H1 (cell line): Measurements from ENCODE around the gene IQCH.

Experiments used
- CEBPB ChIP-seq: IDR thresholded peaks from 2 replicates; pipeline ENCODE4 v1.6.1; 2012; ENCODE audit warnings: low read depth, low read length
- CHD7 ChIP-seq: fragments of 300-600 bp; sonication (generic); IDR thresholded peaks from 2 replicates; pipeline ENCODE4 v1.7.1; 2012; ENCODE audit warnings: low read length, moderate library complexity, mild to moderate bottlenecking, inconsistent platforms; ENCODE audit not compliant: insufficient replicate concordance
- CREB1 ChIP-seq: IDR thresholded peaks from 2 replicates; pipeline ENCODE4 v1.6.1; 2012; ENCODE audit warnings: inconsistent platforms
- CTCF ChIP-seq, 3 experiments: IDR thresholded peaks; 1 replicate in 2 of 3; 2 replicates in 1 of 3; pipeline versions ENCODE4 v1.5.1 to v1.6.1; 2011; ENCODE audit warnings: low read length in 3 of 3, mild to moderate bottlenecking in 3 of 3, inconsistent platforms in 2 of 3, low read depth in 1 of 3, moderate library complexity in 1 of 3; ENCODE audit not compliant: insufficient read depth in 1 of 3; ENCODE audit errors: control extremely low read depth in 1 of 3
- EGR1 ChIP-seq: IDR thresholded peaks from 2 replicates; pipeline ENCODE4 v1.6.1; 2011; ENCODE audit warnings: low read depth, low read length, borderline replicate concordance
- HDAC2 ChIP-seq, 2 experiments: fragments of 300-600 bp in 1 of 2; sonication (generic) in 1 of 2; IDR thresholded peaks; 2 replicates each; pipeline ENCODE4 v1.6.1; 2011 to 2012; ENCODE audit warnings: low read depth in 2 of 2, low read length in 2 of 2, mild to moderate bottlenecking in 2 of 2, moderate library complexity in 2 of 2, borderline replicate concordance in 1 of 2, inconsistent platforms in 1 of 2
- JUND ChIP-seq: IDR thresholded peaks from 2 replicates; pipeline ENCODE4 v1.6.1; 2011; ENCODE audit warnings: mild to moderate bottlenecking, improper control_type of control experiment, low read length
- PHF8 ChIP-seq: fragments of 200-600 bp; sonication (generic); conservative IDR thresholded peaks from 2 replicates; pipeline ENCODE4 v1.7.1; 2012; ENCODE audit warnings: low read depth, mild to moderate bottlenecking, inconsistent platforms, low read length, moderate library complexity
- RNF2 ChIP-seq: fragments of 200-900, 300-1000 bp; sonication (generic); IDR thresholded peaks from 2 replicates; pipeline ENCODE4 v1.7.1; 2016; ENCODE audit warnings: borderline replicate concordance, low read depth, mild to moderate bottlenecking, antibody characterized with exemption, low read length; ENCODE audit not compliant: poor library complexity, severe bottlenecking; ENCODE audit errors: missing control alignments
- RXRA ChIP-seq: IDR thresholded peaks from 2 replicates; pipeline ENCODE4 v1.6.1; 2011; ENCODE audit warnings: low read depth, mild to moderate bottlenecking, low read length, moderate library complexity; ENCODE audit not compliant: insufficient read depth
- SIN3A ChIP-seq, 2 experiments: IDR thresholded peaks in 1 of 2; conservative IDR thresholded peaks in 1 of 2; 2 replicates each; pipeline ENCODE4 v1.6.1; 2011 to 2012; ENCODE audit warnings: low read length in 2 of 2, improper control_type of control experiment in 1 of 2, low read depth in 1 of 2, mild to moderate bottlenecking in 1 of 2
- SP2 ChIP-seq: IDR thresholded peaks from 2 replicates; pipeline ENCODE4 v1.6.1; 2012; ENCODE audit warnings: mild to moderate bottlenecking, low read length, inconsistent platforms
- TEAD4 ChIP-seq: IDR thresholded peaks from 2 replicates; pipeline ENCODE4 v1.6.1; 2012; ENCODE audit warnings: low read depth, low read length, inconsistent platforms, mixed read lengths
- ZNF274 ChIP-seq: IDR thresholded peaks from 2 replicates; pipeline ENCODE4 v1.7.0; 2012; ENCODE audit warnings: low read length, borderline replicate concordance; ENCODE audit errors: extremely low read depth

GRCh38 chr15:67505675-67506572 lies 251.3 kb downstream of the IQCH start:
- TF ChIP-seq RNF2 (no peak), RXRA (no peak), CTCF (IDR thresholded peaks at IDR 0.05; ENCODE audit: control extremely low read depth in 1 of 3, insufficient read depth in 1 of 3, low read depth in 1 of 3, low read length in 3 of 3) (no peak), CREB1 (no peak), ZNF274 (no peak), HDAC2 (IDR thresholded peaks at IDR 0.05; ENCODE audit: borderline replicate concordance in 1 of 2, low read depth in 2 of 2, low read length in 2 of 2) (no peak), SP2 (no peak), JUND (no peak), EGR1 (no peak), TEAD4 (no peak), CHD7 (no peak), PHF8 (no peak), SIN3A (conservative IDR thresholded peaks at IDR 0.05 in 1 of 2, IDR thresholded peaks at IDR 0.05 in 1 of 2; ENCODE audit: low read depth in 1 of 2, low read length in 2 of 2) (no peak), CEBPB (no peak)
